HFF-Myc (cell line): ENCODE data around the gene FIGNL1.

ENCODE experiments used
- DNase-seq: peaks from one replicate; pipeline ENCODE4 v3.0.0-alpha.2; 2011; ENCODE audit warnings: low read depth; ENCODE audit errors: extremely low read depth
- H3K4me3 ChIP-seq: replicated peaks from 2 replicates; pipeline ENCODE4 v1.5.1; 2011; ENCODE audit warnings: low read depth, mild to moderate bottlenecking, control low read depth, low read length
- CTCF ChIP-seq: IDR thresholded peaks from 2 replicates; pipeline ENCODE4 v1.5.1; 2012; ENCODE audit warnings: mild to moderate bottlenecking, low read depth, low read length, control low read depth; ENCODE audit errors: missing control alignments

FIGNL1 gene

GRCh38 chr7:50472427-50472826 is 22.3 kb upstream of the FIGNL1 start:
- no peak for DNase-seq
- no peak for TF ChIP-seq CTCF
- H3K4me3 ChIP-seq, result no peak overlapping the region

- TF ChIP-seq CTCF, result no peak
- no peak overlapping the region for H3K4me3 ChIP-seq
- no peak for DNase-seq
Observed at GRCh38 chr7:50471970-50472369, 21.8 kb upstream of the FIGNL1 start.

- no peak for TF ChIP-seq CTCF
- no peak for DNase-seq
- H3K4me3 ChIP-seq, result no peak overlapping the region
Observed at GRCh38 chr7:50470250-50471163, 20.4 kb upstream of the FIGNL1 start.

DNA sequence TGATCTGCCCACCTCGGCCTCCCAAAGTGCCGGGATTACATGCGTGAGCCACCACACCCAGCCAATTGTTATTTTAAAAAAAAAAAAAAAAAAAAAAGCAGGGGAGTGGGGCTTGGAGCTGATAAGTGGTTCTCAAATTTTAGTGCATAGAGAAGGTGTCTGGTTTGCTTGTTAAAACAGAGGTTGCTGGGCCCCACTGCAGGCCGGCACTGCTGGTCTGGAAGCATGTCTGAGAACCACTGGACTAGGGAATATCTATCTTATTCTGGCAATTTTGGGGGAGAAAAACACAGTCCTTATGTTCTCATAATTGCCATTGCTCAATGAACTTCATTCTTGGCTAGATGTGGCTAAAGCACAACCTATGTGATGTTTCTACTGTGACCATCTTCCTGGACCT is 19.0 kb upstream of the FIGNL1 start:
- TF ChIP-seq CTCF, result no peak
- no peak for DNase-seq
- no peak overlapping the region for H3K4me3 ChIP-seq

DNA sequence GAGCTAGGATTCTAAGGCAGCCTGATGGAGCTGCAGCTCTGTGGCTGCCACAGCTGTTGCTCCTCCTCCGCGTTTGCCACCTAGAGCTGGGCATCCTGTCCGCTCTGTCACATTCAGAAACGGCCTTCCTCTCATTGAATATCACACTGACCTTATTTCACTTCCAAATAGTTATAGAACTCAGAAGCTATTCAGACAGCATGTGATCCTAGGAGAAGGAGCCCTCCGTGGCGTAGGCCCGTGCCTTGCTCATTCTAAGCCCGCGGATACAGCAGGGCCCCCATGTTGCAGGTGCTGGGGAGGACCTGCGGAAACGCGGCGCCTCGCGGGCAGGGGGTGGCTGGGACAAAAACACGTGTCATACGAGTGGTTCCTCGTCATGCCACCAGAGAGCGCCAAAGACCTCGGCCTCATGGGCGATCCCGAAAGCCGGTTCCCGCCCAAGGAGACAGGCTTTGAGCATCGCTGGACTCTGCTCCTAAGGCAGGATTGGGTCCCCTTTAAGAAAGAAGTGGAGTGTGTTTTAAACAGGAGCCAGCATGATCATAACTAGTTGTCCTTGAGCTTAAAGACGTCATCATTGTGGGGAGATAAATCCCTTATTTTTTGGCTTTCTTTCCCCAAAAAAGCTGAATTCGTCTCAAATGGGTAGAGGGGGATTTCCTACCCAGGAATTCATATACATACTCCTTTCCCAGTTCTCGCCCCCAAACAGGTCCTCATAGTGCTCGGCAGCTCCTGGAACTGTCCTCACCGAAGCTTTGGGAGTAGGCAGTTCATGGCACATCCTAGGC is 17.9 kb upstream of the FIGNL1 start:
- H3K4me3 ChIP-seq, result no peak overlapping the region
- DNase-seq, result peak; percentile 24
- peak; percentile 85 for TF ChIP-seq CTCF

GRCh38 chr7:50466815-50467585 is 16.9 kb upstream of the FIGNL1 start:
- TF ChIP-seq CTCF, result no peak
- H3K4me3 ChIP-seq, result no peak overlapping the region
- DNase-seq, result no peak
